Right cardiac atrium (tissue), 5 donors: Measurements from ENCODE around the gene SGSM1. TPM values are rescaled to one million over a fixed set of nuclear protein-coding genes. Genes with fewer than 3 reads are reported as not detected.

Source experiments
- ATAC-seq, 2 donors: fragments of 200-7000 bp; cut with Tn5 transposase; one replicate each; pipeline versions ENCODE4 v1.8.0 to v1.9.1; 2020; ENCODE audit warnings: moderate library complexity in 2 of 2, mild to moderate bottlenecking in 1 of 2
- DNase-seq, 3 donors: peaks; one replicate each; pipeline ENCODE4 v3.0.0-alpha.2; 2020
- H3K27ac ChIP-seq: one replicate; pipeline ENCODE4 v1.5.1; 2013; ENCODE audit warnings: mild to moderate bottlenecking, low read length, control low read depth, moderate library complexity
- H3K27me3 ChIP-seq: one replicate; pipeline ENCODE4 v1.6.1; 2013; ENCODE audit not compliant: control insufficient read depth, insufficient read depth
- H3K4me1 ChIP-seq: one replicate; pipeline ENCODE4 v1.6.1; 2013; ENCODE audit warnings: low read length; ENCODE audit not compliant: control insufficient read depth, insufficient read depth
- H3K4me3 ChIP-seq: one replicate; pipeline ENCODE4 v1.5.1; 2013; ENCODE audit warnings: low read length, control low read depth
- H3K9me3 ChIP-seq: one replicate; pipeline ENCODE4 v1.6.1; 2013; ENCODE audit warnings: low read length; ENCODE audit not compliant: control insufficient read depth
- WGBS: extraction: QIAGEN DNeasy Blood & Tissue Kit; methylation state at CpG from one replicate; pipeline ENCODE4 v1.1.7; 2013; 5-methylcytosine and 5-hydroxymethylcytosine counted together
- intact Hi-C, 4 donors: fragments of 100-400 bp; cut with DNase I; formaldehyde crosslinking; loops; one replicate each; pipeline versions ENCODE4 v1.11.0 to v1.14.0; 2022 to 2023
- polyA plus RNA-seq: library from polyadenylated mRNA; stranded (reverse); fragments of 200-250 nt; gene quantifications from one replicate; pipeline ENCODE4 v1.2.3, GENCODE V29; 2013
- total RNA-seq, 4 donors: library from RNA; stranded (reverse); fragmentation: NEBNext Ultra II Directional; extraction: Animal tissue kit (Norgen Biotek cat#: 25700); gene quantifications; one replicate each; pipeline ENCODE4 v1.2.1, GENCODE V29; 2021
- donor health status: healthy with polysubstance abuse.
- donor health status: DM: no; HTN: yes; CAD: no.
- donor health status: DM: no; HTN: no; CAD: no.
- donor health status: DM: no; HTN: yes; CAD: no; lungs with severe emphysema.
- donor health status: DM: yes; HTN: yes; CAD: no.

Gene SGSM1
- total and polyA plus RNA-seq, 5 donors, result 15.0 to 47.5 (median 33.1) TPM

- no peaks in the 10 kb centered on the region for H3K9me3 ChIP-seq
- intact Hi-C loops, result loop anchor here in 1 of 4 donors (5.0 kb wide), 1 partner anchor 41 kb away; no protein-coding TSS in a partner anchor
- 32% methylated on average over 11 of the region's 11 CpGs for WGBS
- peak overlapping the region; percentile 77 for H3K4me3 ChIP-seq
- H3K27me3 ChIP-seq, result no peaks in the 10 kb centered on the region
- H3K27ac ChIP-seq, result peak overlapping the region; percentile 61
- H3K4me1 ChIP-seq, result peaks cover 19% of the 10 kb centered on the region
- DNase-seq, result peak in 1 of 3 donors; percentile 69
- ATAC-seq, result peak in 1 of 2 donors; percentile 1
Measured at GRCh38 chr22:24806663-24807001, 621 bp downstream of the SGSM1 start.

GRCh38 chr22:24807284-24807950, 1.4 kb downstream of the SGSM1 start:
- whole genome bisulfite sequencing, result 44% methylated on average over 11 of the region's 11 CpGs
- Histone ChIP-seq H3K27me3 (no peaks in the 10 kb centered on the region), H3K27ac (peak overlapping the region; percentile 18), H3K4me3 (peak overlapping the region; percentile 77), H3K4me1 (peaks cover 19% of the 10 kb centered on the region), H3K9me3 (no peaks in the 10 kb centered on the region)
- intact Hi-C loops, result loop anchor here in 1 of 4 donors (5.0 kb wide), 1 partner anchor 40 kb away; no protein-coding TSS in a partner anchor
- peak; percentile 3 to 7 for ATAC-seq
- DNase-seq, result peak; percentile 57 to 88 (median 83)

- DNase-seq (peak; percentile 28 to 87 (median 86)), ATAC-seq (peak in 1 of 2 donors; percentile 7)
- Histone ChIP-seq H3K4me1 (peaks cover 23% of the 10 kb centered on the region), H3K27me3 (no peaks in the 10 kb centered on the region), H3K4me3 (no peak overlapping the region), H3K9me3 (no peaks in the 10 kb centered on the region), H3K27ac (peak overlapping the region; percentile 26)
- intact Hi-C loops, result loop anchor here in 1 of 4 donors (5.0 kb wide), 1 partner anchor 38 kb away; no protein-coding TSS in a partner anchor
- 14% methylated on average over 2 of the region's 2 CpGs for WGBS
Measured at GRCh38 chr22:24809331-24809730, 3.3 kb downstream of the SGSM1 start.

- ATAC-seq, result no peak
- H3K9me3 ChIP-seq, result no peaks in the 10 kb centered on the region
- no peak overlapping the region for H3K4me3 ChIP-seq
- WGBS, result 56% methylated on average over 14 of the region's 14 CpGs
- peaks cover 26% of the 10 kb centered on the region for H3K4me1 ChIP-seq
- intact Hi-C loops, result no loop called here
- no peak for DNase-seq
- H3K27me3 ChIP-seq, result no peaks in the 10 kb centered on the region
- H3K27ac ChIP-seq, result peak overlapping the region; percentile 67
Measured at GRCh38 chr22:24810043-24810749, 4.2 kb downstream of the SGSM1 start.

GRCh38 chr22:24812950-24813775, 7.2 kb downstream of the SGSM1 start:
- 59% methylated on average over 13 of the region's 13 CpGs for WGBS
- ATAC-seq (no peak), DNase-seq (no peak)
- Histone ChIP-seq H3K27me3 (no peaks in the 10 kb centered on the region), H3K4me3 (no peak overlapping the region), H3K9me3 (no peaks in the 10 kb centered on the region), H3K4me1 (peaks cover 22% of the 10 kb centered on the region), H3K27ac (peak overlapping the region; percentile 3)
- intact Hi-C loops, result no loop called here

GRCh38 chr22:24813861-24814770, 8.1 kb downstream of the SGSM1 start:
- ATAC-seq (peak; percentile 64 to 67), DNase-seq (no peak)
- no peaks in the 10 kb centered on the region for H3K27me3 ChIP-seq
- H3K4me3 ChIP-seq, result no peak overlapping the region
- intact Hi-C loops, result no loop called here
- H3K27ac ChIP-seq, result peak overlapping the region; percentile 55
- peaks cover 18% of the 10 kb centered on the region for H3K4me1 ChIP-seq
- WGBS, result 60% methylated on average over 9 of the region's 9 CpGs
- H3K9me3 ChIP-seq, result no peaks in the 10 kb centered on the region

- Histone ChIP-seq H3K4me3 (no peak overlapping the region), H3K4me1 (peaks cover 11% of the 10 kb centered on the region), H3K27ac (no peak overlapping the region), H3K27me3 (no peaks in the 10 kb centered on the region), H3K9me3 (no peaks in the 10 kb centered on the region)
- intact Hi-C loops, result no loop called here
- DNase-seq, result no peak
- ATAC-seq, result no peak
- 46% methylated on average over 4 of the region's 4 CpGs for WGBS
Measured at GRCh38 chr22:24816806-24817205, 10.8 kb downstream of the SGSM1 start.

GRCh38 chr22:24819487-24819886, 13.5 kb downstream of the SGSM1 start:
- no peak for ATAC-seq
- Histone ChIP-seq H3K27me3 (no peaks in the 10 kb centered on the region), H3K27ac (peak overlapping the region; percentile 89), H3K9me3 (no peaks in the 10 kb centered on the region), H3K4me3 (no peak overlapping the region), H3K4me1 (peaks cover 7% of the 10 kb centered on the region)
- DNase-seq, result no peak
- intact Hi-C loops, result no loop called here
- 50% methylated on average over 2 of the region's 2 CpGs for WGBS

- peaks cover 4% of the 10 kb centered on the region for H3K4me1 ChIP-seq
- no peaks in the 10 kb centered on the region for H3K27me3 ChIP-seq
- DNase-seq (peak; percentile 72 to 90 (median 89)), ATAC-seq (peak; percentile 78 to 83)
- no peak overlapping the region for H3K4me3 ChIP-seq
- WGBS, result 17% methylated on average over 10 of the region's 10 CpGs
- no peaks in the 10 kb centered on the region for H3K9me3 ChIP-seq
- peak overlapping the region; percentile 89 for H3K27ac ChIP-seq
- intact Hi-C loops, result no loop called here
Measured at GRCh38 chr22:24819911-24820461, 14.0 kb downstream of the SGSM1 start.

GRCh38 chr22:24822471-24822870, 16.5 kb downstream of the SGSM1 start:
- intact Hi-C loops, result no loop called here
- H3K4me3 ChIP-seq, result no peak overlapping the region
- 58% methylated on average over 2 of the region's 2 CpGs for WGBS

More at GRCh38 chr22:24822471-24822870, 16.5 kb downstream of the SGSM1 start:
- Histone ChIP-seq H3K27me3 (no peaks in the 10 kb centered on the region), H3K9me3 (no peaks in the 10 kb centered on the region), H3K27ac (peak overlapping the region; percentile 68), H3K4me1 (peaks cover 4% of the 10 kb centered on the region)
- no peak for ATAC-seq
- DNase-seq, result no peak
